GM10248 (cell line): ENCODE data around the gene PIK3C2B.
"Not testable (repeated sequence)": the region's sequence is repeated elsewhere in the genome, so short reads cannot be mapped to it uniquely, and the experiment has no call there.

Experiments used
- CTCF ChIA-PET: fragments of 300-600 bp; sonication (Branson Sonifier 250); formaldehyde crosslinking; extraction: SDS; loops from one replicate; lab custom pipeline; 2021; ENCODE audit warnings: antibody characterized with exemption; lab: Yijun Ruan, JAX
- POLR2A ChIA-PET: fragments of 350-650 bp; sonication (Branson Sonifier 250); formaldehyde crosslinking; extraction: SDS; loops from one replicate; lab custom pipeline; 2020; ENCODE audit warnings: antibody characterized with exemption; lab: Yijun Ruan, JAX
- DNase-seq: peaks from one replicate; pipeline ENCODE4 v3.0.0; 2012; ENCODE audit errors: extremely low spot score
- TF ChIP-seq, protein P1 (sequence below): IDR thresholded peaks from 2 replicates; pipeline ENCODE4 v1.5.1; 2012; ENCODE audit warnings: mild to moderate bottlenecking, low read depth; ENCODE audit errors: extremely low read depth, missing control alignments, control extremely low read depth

The PIK3C2B gene

DNA sequence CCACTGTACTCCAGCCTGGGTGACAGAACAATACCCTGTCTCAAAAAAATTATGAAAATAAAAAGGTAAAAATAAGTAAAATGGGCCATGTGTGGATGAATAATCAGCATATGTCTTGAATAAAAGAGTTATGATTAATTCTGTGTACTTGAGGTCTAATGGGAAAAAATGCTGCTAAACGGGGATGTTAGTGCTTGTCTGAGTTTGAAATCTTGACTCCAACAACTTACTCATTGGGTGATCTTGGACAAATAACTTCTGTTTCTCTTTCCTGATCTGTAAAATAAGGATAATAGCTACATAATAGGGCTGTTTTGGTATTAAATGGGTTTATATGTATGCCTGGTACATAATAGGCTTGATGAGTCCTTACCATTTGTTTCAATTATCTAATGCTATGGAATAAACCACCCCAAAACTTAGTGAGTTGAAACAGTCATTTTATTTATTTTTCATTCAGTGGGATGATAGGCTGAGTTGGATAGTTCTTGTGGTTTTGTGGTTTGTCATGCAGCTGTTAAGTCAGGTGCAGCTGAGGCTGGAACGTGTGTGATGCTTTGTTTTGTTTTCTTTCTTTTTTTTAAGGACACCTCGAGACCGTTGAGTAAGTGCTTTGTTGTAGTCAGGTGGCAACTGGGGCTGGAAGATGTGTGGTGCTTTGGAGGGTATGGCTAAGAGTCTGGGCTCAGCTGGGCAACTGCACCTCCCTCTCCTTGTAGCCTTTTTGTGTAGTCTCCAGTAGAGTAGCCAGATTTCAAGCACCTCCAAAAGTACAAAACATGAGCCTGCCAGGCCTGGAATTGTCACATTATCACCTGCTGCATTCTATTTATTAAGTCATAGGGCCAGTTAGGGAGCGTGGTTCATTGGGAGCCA is 26.5 kb upstream of the PIK3C2B start:
- ChIA-PET CTCF (interaction anchor here (1.0 to 1.6 kb wide), 2 partner anchors 12 to 18 kb away, joined by 4 to 5 read pairs; no protein-coding TSS in a partner anchor), POLR2A (interaction anchor here (0.8 to 1.4 kb wide), 2 partner anchors 8 to 35 kb away, joined by 3 read pairs; no protein-coding TSS in a partner anchor)
- TF ChIP-seq, protein P1, sequence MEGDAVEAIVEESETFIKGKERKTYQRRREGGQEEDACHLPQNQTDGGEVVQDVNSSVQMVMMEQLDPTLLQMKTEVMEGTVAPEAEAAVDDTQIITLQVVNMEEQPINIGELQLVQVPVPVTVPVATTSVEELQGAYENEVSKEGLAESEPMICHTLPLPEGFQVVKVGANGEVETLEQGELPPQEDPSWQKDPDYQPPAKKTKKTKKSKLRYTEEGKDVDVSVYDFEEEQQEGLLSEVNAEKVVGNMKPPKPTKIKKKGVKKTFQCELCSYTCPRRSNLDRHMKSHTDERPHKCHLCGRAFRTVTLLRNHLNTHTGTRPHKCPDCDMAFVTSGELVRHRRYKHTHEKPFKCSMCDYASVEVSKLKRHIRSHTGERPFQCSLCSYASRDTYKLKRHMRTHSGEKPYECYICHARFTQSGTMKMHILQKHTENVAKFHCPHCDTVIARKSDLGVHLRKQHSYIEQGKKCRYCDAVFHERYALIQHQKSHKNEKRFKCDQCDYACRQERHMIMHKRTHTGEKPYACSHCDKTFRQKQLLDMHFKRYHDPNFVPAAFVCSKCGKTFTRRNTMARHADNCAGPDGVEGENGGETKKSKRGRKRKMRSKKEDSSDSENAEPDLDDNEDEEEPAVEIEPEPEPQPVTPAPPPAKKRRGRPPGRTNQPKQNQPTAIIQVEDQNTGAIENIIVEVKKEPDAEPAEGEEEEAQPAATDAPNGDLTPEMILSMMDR, result no peak
- DNase-seq, result peak; percentile 48

- CTCF ChIA-PET, result interaction anchor here (1.5 to 7.5 kb wide), 5 partner anchors 10 to 290 kb away, joined by 3 to 56 read pairs (median 15); partner anchors contain the start of gene PIK3C2B
- not testable (repeated sequence) for DNase-seq
- POLR2A ChIA-PET, result interaction anchor here (1.4 to 3.4 kb wide), 3 partner anchors 8 to 23 kb away, joined by 3 to 25 read pairs (median 10); partner anchors contain the start of gene PIK3C2B
Observed at GRCh38 chr1:204517382-204517781, 22.8 kb upstream of the PIK3C2B start.

- TF ChIP-seq, protein P1, result no peak
- CTCF ChIA-PET, result interaction anchor here (0.8 to 7.5 kb wide), 10 partner anchors 9 to 291 kb away, joined by 3 to 56 read pairs (median 6); partner anchors contain the start of gene PIK3C2B
- POLR2A ChIA-PET, result interaction anchor here (0.6 to 3.4 kb wide), 10 partner anchors 9 to 1227 kb away, joined by 3 to 26 read pairs (median 5); partner anchors contain the start of gene PIK3C2B
- DNase-seq, result peak; percentile 89
Observed at GRCh38 chr1:204516180-204516879, 21.7 kb upstream of the PIK3C2B start, which contains the start of gene MDM4. MDM4 (plus strand) TSS chr1:204516406; CDS start chr1:204525519, 9,113 bp downstream.

DNA sequence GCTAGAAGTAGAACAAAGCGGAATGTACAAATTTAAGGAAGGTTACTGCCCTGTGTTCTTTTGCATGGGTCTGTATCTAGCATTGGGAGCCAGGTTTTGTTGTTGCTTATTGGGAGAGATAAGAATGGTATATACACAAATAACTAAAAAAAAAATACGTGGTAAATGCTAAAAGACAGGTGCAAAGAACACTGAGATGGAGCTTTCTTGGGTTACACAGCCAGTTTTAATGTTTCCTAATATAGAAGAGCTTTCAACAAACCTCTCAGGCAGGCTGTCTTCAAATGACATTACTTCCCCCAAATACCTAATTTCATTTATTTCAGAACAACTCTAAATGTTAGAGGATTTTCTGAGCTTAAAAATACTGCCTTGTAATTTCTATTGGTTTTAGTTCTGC is 20.2 kb upstream of the PIK3C2B start:
- no peak for DNase-seq
- ChIA-PET CTCF (interaction anchor here (0.8 to 7.5 kb wide), 9 partner anchors 8 to 292 kb away, joined by 3 to 56 read pairs (median 8); no protein-coding TSS in a partner anchor), POLR2A (interaction anchor here (2.6 to 3.4 kb wide), 2 partner anchors 8 to 16 kb away, joined by 25 to 26 read pairs; no protein-coding TSS in a partner anchor)
- TF ChIP-seq, protein P1, result no peak

DNA sequence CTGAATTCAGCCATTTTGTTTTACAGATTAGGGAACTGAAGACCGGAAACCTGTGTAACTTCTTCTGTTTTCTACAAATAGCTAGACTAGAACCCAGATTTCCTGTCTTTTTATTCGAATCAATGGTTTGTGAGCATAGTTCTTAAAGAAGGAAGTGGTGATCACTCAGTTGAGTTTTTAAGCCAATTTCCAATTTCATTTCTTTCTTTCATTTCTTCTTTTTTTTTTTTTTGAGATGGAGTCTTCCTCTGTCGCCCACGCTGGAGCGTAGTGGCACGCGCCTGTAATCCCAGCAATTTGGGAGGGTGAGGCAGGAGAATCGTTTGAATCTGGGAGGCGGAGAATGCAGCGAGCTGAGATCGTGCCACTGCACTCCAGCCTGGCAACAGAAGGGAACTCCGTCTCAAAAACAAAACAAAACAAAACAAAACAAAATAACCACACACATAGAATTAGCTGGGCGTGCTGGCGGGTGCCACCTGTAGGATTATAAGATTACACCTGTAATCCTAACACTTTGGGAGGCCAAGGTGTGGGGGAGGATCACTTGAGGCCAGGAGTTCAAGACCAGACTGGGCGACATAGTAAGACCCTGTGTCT is 18.6 kb upstream of the PIK3C2B start:
- TF ChIP-seq, protein P1, result no peak
- POLR2A ChIA-PET, result interaction anchor here (0.7 kb wide), 3 partner anchors 9 to 291 kb away, joined by 3 to 5 read pairs (median 3); no protein-coding TSS in a partner anchor
- CTCF ChIA-PET, result interaction anchor here (0.7 to 7.5 kb wide), 4 partner anchors 15 to 294 kb away, joined by 3 to 56 read pairs (median 5); no protein-coding TSS in a partner anchor
- peak; percentile 69 for DNase-seq

DNA sequence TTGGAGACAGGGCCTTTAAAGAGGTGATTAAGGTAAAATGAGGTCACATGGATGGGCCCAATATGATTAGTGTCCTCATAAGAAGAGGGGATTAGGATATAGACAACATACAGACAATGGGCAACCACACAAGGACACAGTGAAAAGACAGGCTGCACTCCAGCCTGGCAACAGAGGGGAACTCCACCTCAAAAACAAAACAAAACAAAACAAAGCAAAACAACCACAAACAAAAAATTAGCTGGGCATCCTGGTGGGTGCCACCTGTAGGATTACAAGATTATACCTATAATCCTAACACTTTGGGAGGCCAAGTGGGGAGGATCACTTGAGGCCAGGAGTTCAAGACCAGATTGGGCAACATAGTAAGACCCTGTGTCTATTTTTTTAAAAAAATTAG is 16.8 kb upstream of the PIK3C2B start:
- CTCF ChIA-PET, result interaction anchor here (0.9 kb wide), 1 partner anchor 80 kb away, joined by 3 read pairs; no protein-coding TSS in a partner anchor
- POLR2A ChIA-PET, result no interaction called here
- TF ChIP-seq, protein P1, result no peak
- DNase-seq, result no peak
